Liver (tissue), 2 donors: Measurements from ENCODE around the gene EXOG.

Source experiments
- CTCF ChIP-seq: fragments of 150-350 bp; IDR thresholded peaks from 2 replicates; pipeline ENCODE4 v1.5.1; 2017; ENCODE audit warnings: improper control_type of control experiment, low read depth, low read length; ENCODE audit not compliant: missing input control
- MAX ChIP-seq: IDR thresholded peaks from 2 replicates; pipeline ENCODE4 v1.6.1; 2016; ENCODE audit warnings: antibody characterized with exemption
- donor health status: healthy.

GRCh38 chr3:38488949-38489348 lies 7.2 kb upstream of the EXOG start:
- TF ChIP-seq CTCF (no peak), MAX (no peak)
